Ovary (tissue), 9 donors: Measurements from ENCODE around the gene NSL1. TPM values are rescaled to one million over a fixed set of nuclear protein-coding genes. Genes with fewer than 3 reads are reported as not detected.

Source experiments
- DNase-seq, 5 donors: peaks; one replicate each; pipeline ENCODE4 v3.0.0-alpha.2; 2019 to 2020
- H3K27ac ChIP-seq, 2 donors: fragments of 200-600 bp; one replicate each; pipeline versions ENCODE4 v1.5.1 to v1.8.0; 2019 to 2022
- H3K27me3 ChIP-seq: fragments of 200-600 bp; one replicate; pipeline ENCODE4 v1.8.0; 2022
- H3K36me3 ChIP-seq: fragments of 200-600 bp; sonication (generic); one replicate; pipeline ENCODE4 v1.5.1; 2019
- H3K4me1 ChIP-seq: one replicate; pipeline ENCODE4 v1.8.1; 2013; ENCODE audit warnings: mild to moderate bottlenecking, moderate library complexity; ENCODE audit not compliant: insufficient read depth
- H3K4me3 ChIP-seq: fragments of 200-600 bp; sonication (generic); one replicate; pipeline ENCODE4 v1.5.1; 2017
- H3K9me3 ChIP-seq, 2 donors: fragments of 200-600 bp in 1 of 2; sonication (generic) in 1 of 2; one replicate each; pipeline versions ENCODE4 v1.5.1 to v1.8.1; 2013 to 2019; ENCODE audit warnings: mild to moderate bottlenecking in 1 of 2, moderate library complexity in 1 of 2
- EP300 ChIP-seq: sonication (generic); formaldehyde crosslinking; IDR thresholded peaks from one replicate; pipeline ENCODE4 v1.6.1; 2017; ENCODE audit warnings: antibody characterized with exemption
- POLR2A ChIP-seq: fragments of 450-650 bp; IDR thresholded peaks from one replicate; pipeline ENCODE4 v1.6.1; 2017; ENCODE audit warnings: antibody characterized with exemption, mild to moderate bottlenecking, moderate library complexity
- WGBS, 3 donors: extraction: QIAGEN DNeasy Blood & Tissue Kit in 1 of 3; methylation state at CpG; one replicate each; pipeline versions ENCODE4 v1.1.5 to v1.1.7; 2013 to 2017; 5-methylcytosine and 5-hydroxymethylcytosine counted together
- intact Hi-C, 4 donors: fragments of 100-400 bp; cut with DNase I; formaldehyde crosslinking; loops; one replicate each; pipeline versions ENCODE4 v1.11.0 to v1.15.1; 2022 to 2023
- polyA plus RNA-seq, 2 donors: library from polyadenylated mRNA; stranded (reverse); fragments of 200-250 nt in 1 of 2; fragments of 350-450 nt in 1 of 2; fragmentation: Illumina TruSeq in 1 of 2; extraction: RNeasy Lipid Tissue Mini Kit (QIAGEN cat#74804) in 1 of 2; gene quantifications; one replicate each; pipeline ENCODE4 v1.2.3, GENCODE V29; 2013 to 2014
- total RNA-seq, 7 donors: library from RNA; depleted of rRNA in 2 of 7; stranded (reverse); fragments of >200 nt in 2 of 7; fragmentation: NEBNext Ultra II Directional in 3 of 7; extraction: Animal tissue kit (Norgen Biotek cat#: 25700) in 3 of 7; gene quantifications; one replicate each; pipeline versions ENCODE4 v1.1.0 to v1.2.4, GENCODE V29; 2016 to 2023
- TF ChIP-seq, protein P1 (sequence below), 3 donors: fragments of 450-650 bp in 2 of 3; fragments of 200-600 bp in 1 of 3; IDR thresholded peaks; one replicate each; pipeline versions ENCODE4 v1.5.1 to v1.8.0; 2016 to 2022; ENCODE audit warnings: antibody characterized with exemption in 3 of 3, mild to moderate bottlenecking in 1 of 3
- donor health status: DM: no; HTN: no; CAD: no; lungs with moderate emphysema.
- donor health status: DM: no; HTN: no; CAD: no.
- donor health status: Bipolar disorder and iron deficiency.
- donor health status: DM: yes; HTN: yes; CAD: no.
- donor health status: DM: no; HTN: no; CAD: no.
- donor health status: DM: yes; HTN: yes; CAD: no.

The NSL1 gene
- total and polyA plus RNA-seq, 9 donors = 17.2 to 35.2 (median 29.1) TPM

DNA sequence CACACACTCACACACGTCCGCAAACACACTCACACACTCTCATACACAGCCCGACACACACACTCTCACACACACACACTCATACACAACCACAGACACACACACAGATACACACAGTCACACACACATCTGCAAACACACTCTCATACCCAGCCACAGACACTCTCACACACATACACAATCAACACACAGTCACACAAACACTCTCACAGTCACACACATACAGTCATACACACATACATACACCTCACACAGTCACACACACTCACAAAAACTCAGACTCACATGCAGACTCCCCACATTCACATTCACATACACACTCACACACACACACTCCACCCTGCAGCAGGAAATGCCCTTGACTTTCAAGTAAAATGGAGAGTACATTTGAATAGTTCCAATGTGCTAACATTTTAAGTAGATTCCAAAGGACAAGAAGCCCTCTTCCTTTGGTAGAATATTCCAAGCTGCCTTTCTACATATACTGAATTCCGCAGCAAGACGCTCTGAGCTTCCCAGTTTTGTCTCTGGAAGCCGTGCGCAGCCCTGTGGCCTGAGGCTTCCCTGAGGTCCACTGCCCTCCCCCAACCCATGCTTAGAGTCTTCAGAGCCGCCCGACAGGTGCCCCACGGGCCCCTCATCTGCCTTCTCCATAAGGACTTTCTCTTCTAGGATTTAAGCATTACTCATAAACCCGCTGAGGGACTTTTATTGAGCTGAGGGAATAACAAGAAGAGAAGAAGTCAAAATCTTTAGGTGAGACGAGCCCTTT lies 101.6 kb downstream of the NSL1 start:
- no peaks in the 10 kb centered on the region for H3K4me1 ChIP-seq
- DNase-seq = no peak
- intact Hi-C loops = no loop called here
- H3K27me3 ChIP-seq = no peaks in the 10 kb centered on the region
- TF ChIP-seq EP300 (no peak), POLR2A (no peak)
- TF ChIP-seq, protein P1, sequence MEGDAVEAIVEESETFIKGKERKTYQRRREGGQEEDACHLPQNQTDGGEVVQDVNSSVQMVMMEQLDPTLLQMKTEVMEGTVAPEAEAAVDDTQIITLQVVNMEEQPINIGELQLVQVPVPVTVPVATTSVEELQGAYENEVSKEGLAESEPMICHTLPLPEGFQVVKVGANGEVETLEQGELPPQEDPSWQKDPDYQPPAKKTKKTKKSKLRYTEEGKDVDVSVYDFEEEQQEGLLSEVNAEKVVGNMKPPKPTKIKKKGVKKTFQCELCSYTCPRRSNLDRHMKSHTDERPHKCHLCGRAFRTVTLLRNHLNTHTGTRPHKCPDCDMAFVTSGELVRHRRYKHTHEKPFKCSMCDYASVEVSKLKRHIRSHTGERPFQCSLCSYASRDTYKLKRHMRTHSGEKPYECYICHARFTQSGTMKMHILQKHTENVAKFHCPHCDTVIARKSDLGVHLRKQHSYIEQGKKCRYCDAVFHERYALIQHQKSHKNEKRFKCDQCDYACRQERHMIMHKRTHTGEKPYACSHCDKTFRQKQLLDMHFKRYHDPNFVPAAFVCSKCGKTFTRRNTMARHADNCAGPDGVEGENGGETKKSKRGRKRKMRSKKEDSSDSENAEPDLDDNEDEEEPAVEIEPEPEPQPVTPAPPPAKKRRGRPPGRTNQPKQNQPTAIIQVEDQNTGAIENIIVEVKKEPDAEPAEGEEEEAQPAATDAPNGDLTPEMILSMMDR (IDR thresholded peaks at IDR 0.05) = no peak
- H3K9me3 ChIP-seq = no peaks in the 10 kb centered on the region
- H3K4me3 ChIP-seq = no peak overlapping the region
- H3K36me3 ChIP-seq = no peaks in the 10 kb centered on the region
- WGBS, 3 donors = 70 to 82% (median 77%) methylated on average over 12 of the region's 12 CpGs
- H3K27ac ChIP-seq = no peak overlapping the region

DNA sequence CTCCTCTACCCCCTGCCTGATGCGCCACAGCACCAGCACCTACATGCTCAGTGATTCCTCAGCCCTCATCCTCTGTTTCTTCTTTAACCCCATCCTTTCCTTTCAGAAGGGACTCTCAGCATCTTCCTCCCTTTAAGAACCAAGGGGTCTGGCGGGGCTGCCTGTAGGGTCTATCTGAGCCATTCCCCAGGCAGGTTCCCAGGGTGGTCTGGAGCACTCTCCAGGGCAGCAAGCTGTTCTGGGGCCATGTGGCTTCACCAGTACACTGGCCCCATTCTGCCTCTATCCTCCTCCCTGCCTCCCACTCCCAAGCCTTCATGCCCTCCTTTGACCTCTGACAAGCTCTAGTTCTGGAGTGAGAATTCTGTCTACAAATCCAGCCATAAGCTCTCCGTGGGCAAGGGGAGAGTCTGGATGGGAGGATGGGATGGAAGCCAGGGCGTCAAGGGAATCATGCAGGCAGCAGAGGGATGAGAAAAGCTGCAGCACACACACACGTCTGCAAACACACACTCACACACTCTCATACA lies 102.3 kb downstream of the NSL1 start:
- Histone ChIP-seq H3K4me1 (no peaks in the 10 kb centered on the region), H3K4me3 (no peak overlapping the region), H3K36me3 (no peaks in the 10 kb centered on the region), H3K27ac (no peak overlapping the region), H3K9me3 (no peaks in the 10 kb centered on the region), H3K27me3 (no peaks in the 10 kb centered on the region)
- intact Hi-C loops = no loop called here
- TF ChIP-seq POLR2A (no peak), EP300 (no peak)
- TF ChIP-seq, protein P1 (IDR thresholded peaks at IDR 0.05) = no peak
- DNase-seq = no peak
- 54 to 70% (median 65%) methylated on average over 5 of the region's 5 CpGs for WGBS, 3 donors

DNA sequence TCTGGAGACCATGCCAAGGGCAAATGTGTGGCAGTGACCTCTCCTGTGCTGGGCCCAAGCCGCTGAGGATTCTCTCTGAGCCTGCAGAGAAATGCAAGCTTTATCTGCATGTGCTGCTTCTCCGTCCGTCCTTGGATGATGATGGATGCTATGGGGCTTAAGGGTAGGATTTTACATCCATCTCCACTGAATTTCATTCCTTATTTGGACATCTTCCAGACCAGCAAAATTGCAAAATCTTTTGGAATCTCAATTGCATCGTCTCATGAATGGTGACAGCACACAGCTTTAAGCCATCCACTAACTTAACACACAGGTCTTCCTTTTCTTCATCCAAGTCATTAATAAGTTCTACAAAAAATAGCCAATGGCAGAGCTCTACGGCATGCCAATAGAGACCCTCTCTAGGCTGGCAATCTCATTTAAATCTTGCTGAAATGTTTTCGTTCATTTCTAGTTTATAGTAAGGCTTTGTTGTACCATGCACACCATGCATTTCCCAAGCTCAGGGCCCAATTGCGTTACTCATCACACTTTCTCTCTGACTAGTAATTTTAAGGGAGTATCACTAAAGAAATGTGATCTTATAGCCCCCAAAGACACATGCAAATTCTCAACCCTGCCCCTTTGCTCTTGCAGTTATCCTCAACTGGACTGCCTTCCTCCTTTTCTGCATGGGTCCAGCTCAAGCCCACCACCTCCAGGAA lies 103.1 kb downstream of the NSL1 start:
- no peak for DNase-seq
- Histone ChIP-seq H3K36me3 (no peaks in the 10 kb centered on the region), H3K27me3 (no peaks in the 10 kb centered on the region), H3K9me3 (no peaks in the 10 kb centered on the region), H3K27ac (no peak overlapping the region), H3K4me3 (no peak overlapping the region), H3K4me1 (no peaks in the 10 kb centered on the region)
- TF ChIP-seq, protein P1 (IDR thresholded peaks at IDR 0.05) = no peak
- intact Hi-C loops = no loop called here
- 69 to 73% (median 70%) methylated on average over 7 of the region's 7 CpGs for WGBS, 3 donors

DNA sequence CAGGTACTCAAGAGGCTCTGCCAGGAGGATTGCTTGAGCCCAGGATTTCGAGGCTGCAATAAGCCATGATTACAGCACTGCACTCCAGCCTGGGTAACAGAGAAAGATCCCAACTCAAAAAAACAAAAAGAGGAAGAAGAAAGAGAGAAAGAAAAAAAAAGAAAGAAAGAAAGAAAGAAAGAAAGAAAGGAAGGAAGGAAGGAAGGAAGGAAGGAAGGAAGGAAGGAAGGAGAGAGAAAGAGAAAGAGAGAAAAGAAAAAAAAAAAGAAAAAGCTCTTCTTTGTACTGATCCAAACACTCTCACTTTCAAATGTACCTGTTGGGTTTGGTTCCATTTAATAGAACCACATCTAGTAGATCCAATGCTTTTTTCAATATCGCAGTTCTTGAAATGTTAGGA lies 103.8 kb downstream of the NSL1 start:
- no peaks in the 10 kb centered on the region for H3K27me3 ChIP-seq
- WGBS, 3 donors = 90 to 96% (median 95%) methylated on average over 2 of the region's 2 CpGs
- no peak overlapping the region for H3K4me3 ChIP-seq
- TF ChIP-seq EP300 = no peak
- TF ChIP-seq POLR2A = no peak
- TF ChIP-seq, protein P1 (IDR thresholded peaks at IDR 0.05) = no peak
- intact Hi-C loops = no loop called here
- H3K9me3 ChIP-seq = no peaks in the 10 kb centered on the region
- no peak overlapping the region for H3K27ac ChIP-seq
- no peaks in the 10 kb centered on the region for H3K4me1 ChIP-seq
- DNase-seq = no peak
- H3K36me3 ChIP-seq = no peaks in the 10 kb centered on the region
